Measurements from ENCODE around the gene SERPINI1. TPM values are rescaled to one million over a fixed set of nuclear protein-coding genes. Genes with fewer than 3 reads are reported as not detected.

The SERPINI1 gene
- total and polyA plus RNA-seq, 2 of the 8 experiments (the other 6 are each of a cell fraction or from before 2014, with no cell fraction given): 5.3 to 9.9 TPM

- H2BK20ac ChIP-seq (ENCODE audit: low read length): no peak overlapping the region
- no peak overlapping the region for H3K9ac ChIP-seq (replicated peaks in 1 of 4; ENCODE audit: extremely low read depth in 1 of 4, low read depth in 3 of 4, low read length in 3 of 4)
- no peak overlapping the region for H2BK5ac ChIP-seq (ENCODE audit: low read depth, low read length)
- H2AK5ac ChIP-seq (ENCODE audit: low read depth, low read length): no peak overlapping the region
- no peak overlapping the region for H3K4ac ChIP-seq (replicated peaks; ENCODE audit: insufficient read length, low read depth, low read length)
- H3K4me1 ChIP-seq (replicated peaks in 1 of 4; ENCODE audit: control insufficient read depth in 3 of 4, insufficient read depth in 4 of 4, low read length in 3 of 4): no peaks in the 10 kb centered on the region
- no peak for DNase-seq (ENCODE audit: low read depth in 1 of 2, low spot score in 2 of 2)
- FAIRE-seq: no peak
- H3K79me2 ChIP-seq (ENCODE audit: control insufficient read depth in 1 of 2, insufficient read depth in 2 of 2, low read length in 2 of 2): peaks cover 0 to 40% of the 10 kb centered on the region in 2 experiments; a peak in 2 of 4 replicates
- ChIA-PET CTCF (ENCODE audit: partially characterized antibody) (interaction anchor here (1.0 to 3.4 kb wide), 6 partner anchors 16 to 360 kb away, joined by 3 to 18 read pairs (median 6); partner anchors contain the start of gene ZBBX), POLR2A (ENCODE audit: partially characterized antibody) (no interaction called here)
- no peak overlapping the region for H3K23ac ChIP-seq (ENCODE audit: insufficient read length)
- no peaks in the 10 kb centered on the region; a peak in 1 of 8 replicates for H3K36me3 ChIP-seq (ENCODE audit: control insufficient read depth in 2 of 4, insufficient read depth in 4 of 4, low read length in 3 of 4)
- H4K5ac ChIP-seq (ENCODE audit: insufficient read length, low read depth, low read length): no peak overlapping the region
- H4K20me1 ChIP-seq (replicated peaks in 1 of 2; ENCODE audit: control insufficient read depth in 1 of 2, insufficient read depth in 2 of 2, low read length in 2 of 2): no peaks in the 10 kb centered on the region
- no peak overlapping the region for H4K91ac ChIP-seq (replicated peaks; ENCODE audit: insufficient read length, low read length)
- no peak overlapping the region for H3K14ac ChIP-seq (ENCODE audit: insufficient read length)
- no peaks in the 10 kb centered on the region for H3K79me1 ChIP-seq (ENCODE audit: low read depth, low read length)
- 87% methylated on average over 4 of the region's 4 CpGs; no CpG with 5 or more reads in 1 of the 2 experiments for WGBS, 2 experiments (ENCODE audit: extremely low coverage in 1 of 2, insufficient coverage in 1 of 2, insufficient read length in 1 of 2, insufficient replicate concordance in 2 of 2, low coverage in 1 of 2, low lambda C conversion rate in 2 of 2, missing lambda C conversion rate in 1 of 2)
- H3K4me3 ChIP-seq (ENCODE audit: extremely low read depth in 1 of 4, insufficient read depth in 2 of 4, low read depth in 3 of 4, low read length in 4 of 4): no peak overlapping the region
- no peak overlapping the region for H2BK12ac ChIP-seq (ENCODE audit: low read depth, low read length)
- no peak overlapping the region for H2BK15ac ChIP-seq (ENCODE audit: low read length)
- no peak overlapping the region for H2BK120ac ChIP-seq (replicated peaks; ENCODE audit: low read depth, low read length)
- no peak overlapping the region for H4K8ac ChIP-seq (ENCODE audit: extremely low read depth, insufficient read depth, low read length)
- H3K9me3 ChIP-seq (ENCODE audit: insufficient read depth in 2 of 2, low read depth in 1 of 2, low read length in 1 of 2): no peaks in the 10 kb centered on the region
- no peak overlapping the region for H3K56ac ChIP-seq (replicated peaks; ENCODE audit: insufficient read length, low read depth, low read length)
- H3K27me3 ChIP-seq (replicated peaks in 1 of 4; ENCODE audit: control insufficient read depth in 3 of 4, extremely low read depth in 1 of 4, insufficient read depth in 3 of 4, low read length in 3 of 4): no peaks in the 10 kb centered on the region
- peaks cover 2% of the 10 kb centered on the region; the same call in 1 of the 2 replicates for H3K23me2 ChIP-seq (ENCODE audit: low read depth, low read length)
- H3K4me2 ChIP-seq (ENCODE audit: insufficient read depth in 1 of 2, low read depth in 2 of 2, low read length in 2 of 2): no peak overlapping the region
- no peak overlapping the region for H2AFZ ChIP-seq (ENCODE audit: low read length)
- H3K27ac ChIP-seq (ENCODE audit: low read depth, low read length): no peak overlapping the region
- H3K18ac ChIP-seq (ENCODE audit: extremely low read depth, low read length): no peak overlapping the region
- TF ChIP-seq KDM1A (IDR thresholded peaks at IDR 0.05; ENCODE audit: borderline replicate concordance, low read length) (no peak), EZH2 (IDR thresholded peaks at IDR 0.05; ENCODE audit: low read depth, low read length, severe bottlenecking) (no peak), SIRT6 (IDR thresholded peaks at IDR 0.05; ENCODE audit: low read length) (no peak), FOSL1 (IDR thresholded peaks at IDR 0.05; ENCODE audit: insufficient read depth, low read depth, low read length) (no peak), CHD2 (IDR thresholded peaks at IDR 0.05; ENCODE audit: low read length) (no peak), JUN (IDR thresholded peaks at IDR 0.05; ENCODE audit: low read depth, low read length) (no peak), ASH2L (IDR thresholded peaks at IDR 0.05; ENCODE audit: low read length) (no peak), HDAC2 (IDR thresholded peaks at IDR 0.05; ENCODE audit: borderline replicate concordance in 1 of 2, low read depth in 2 of 2, low read length in 2 of 2) (no peak), SP4 (IDR thresholded peaks at IDR 0.05; ENCODE audit: low read length) (no peak), ATF2 (IDR thresholded peaks at IDR 0.05; ENCODE audit: low read length) (no peak)
- TF ChIP-seq, protein P1, sequence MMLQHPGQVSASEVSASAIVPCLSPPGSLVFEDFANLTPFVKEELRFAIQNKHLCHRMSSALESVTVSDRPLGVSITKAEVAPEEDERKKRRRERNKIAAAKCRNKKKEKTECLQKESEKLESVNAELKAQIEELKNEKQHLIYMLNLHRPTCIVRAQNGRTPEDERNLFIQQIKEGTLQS (IDR thresholded peaks at IDR 0.05; ENCODE audit: insufficient read depth, low read depth, low read length): no peak
These were observed 3.8 kb downstream of the SERPINI1 start for GRCh38 chr3:167739190-167739810.

Data from H1 (cell line).